Upper lobe of left lung (tissue), 4 donors: Measurements from ENCODE around the gene INPPL1.

Experiments
- POLR2AphosphoS5 ChIP-seq, 2 donors: sonication (generic); formaldehyde crosslinking; IDR thresholded peaks; one replicate each; pipeline ENCODE4 v1.5.1; 2017; ENCODE audit warnings: antibody characterized with exemption in 2 of 2
- TF ChIP-seq, protein P1 (sequence below), 6 experiments: fragments of 450-650 bp in 4 of 6; fragments of 200-600 bp in 2 of 6; sonication (generic) in 2 of 6; IDR thresholded peaks; one replicate each; pipeline ENCODE4 v1.5.1; 2016 to 2019; ENCODE audit warnings: antibody characterized with exemption in 6 of 6

DNA sequence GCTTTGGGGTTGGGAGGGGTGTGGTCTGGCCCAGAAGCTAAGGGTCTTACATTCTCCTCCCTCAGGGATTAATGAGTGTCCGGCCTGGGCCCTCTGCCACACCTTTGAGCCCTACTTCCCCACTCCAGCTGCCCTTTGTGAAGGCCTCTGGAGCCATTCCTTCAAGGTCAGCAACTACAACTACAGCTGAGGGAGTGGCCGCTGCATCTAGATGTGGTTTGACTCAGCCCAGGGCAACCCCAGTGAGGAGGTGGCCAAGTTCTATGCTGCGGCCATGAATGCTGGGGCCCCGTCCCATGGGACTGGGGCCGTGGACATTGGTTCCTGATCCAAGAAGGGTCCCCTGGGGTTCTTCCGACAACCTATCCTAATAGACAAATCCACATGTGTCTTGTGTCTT, 46.9 kb upstream of the INPPL1 start:
- TF ChIP-seq, protein P1, sequence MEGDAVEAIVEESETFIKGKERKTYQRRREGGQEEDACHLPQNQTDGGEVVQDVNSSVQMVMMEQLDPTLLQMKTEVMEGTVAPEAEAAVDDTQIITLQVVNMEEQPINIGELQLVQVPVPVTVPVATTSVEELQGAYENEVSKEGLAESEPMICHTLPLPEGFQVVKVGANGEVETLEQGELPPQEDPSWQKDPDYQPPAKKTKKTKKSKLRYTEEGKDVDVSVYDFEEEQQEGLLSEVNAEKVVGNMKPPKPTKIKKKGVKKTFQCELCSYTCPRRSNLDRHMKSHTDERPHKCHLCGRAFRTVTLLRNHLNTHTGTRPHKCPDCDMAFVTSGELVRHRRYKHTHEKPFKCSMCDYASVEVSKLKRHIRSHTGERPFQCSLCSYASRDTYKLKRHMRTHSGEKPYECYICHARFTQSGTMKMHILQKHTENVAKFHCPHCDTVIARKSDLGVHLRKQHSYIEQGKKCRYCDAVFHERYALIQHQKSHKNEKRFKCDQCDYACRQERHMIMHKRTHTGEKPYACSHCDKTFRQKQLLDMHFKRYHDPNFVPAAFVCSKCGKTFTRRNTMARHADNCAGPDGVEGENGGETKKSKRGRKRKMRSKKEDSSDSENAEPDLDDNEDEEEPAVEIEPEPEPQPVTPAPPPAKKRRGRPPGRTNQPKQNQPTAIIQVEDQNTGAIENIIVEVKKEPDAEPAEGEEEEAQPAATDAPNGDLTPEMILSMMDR (IDR thresholded peaks at IDR 0.05), result no peak
- TF ChIP-seq POLR2AphosphoS5 (IDR thresholded peaks at IDR 0.05), result no peak
